Transverse colon (tissue), 4 donors: ENCODE results near the gene ANKLE1.

ENCODE experiments used
- CTCF ChIP-seq, 5 experiments: fragments of 200-600 bp in 3 of 5; fragments of 450-650 bp in 2 of 5; sonication (generic) in 3 of 5; IDR thresholded peaks; 1 replicate in 2 of 5; 2 replicates in 3 of 5; pipeline ENCODE4 v1.5.1; 2016 to 2017; ENCODE audit warnings: antibody characterized with exemption in 5 of 5, inconsistent platforms in 3 of 5, mild to moderate bottlenecking in 2 of 5, moderate library complexity in 1 of 5
- POLR2A ChIP-seq: fragments of 450-650 bp; IDR thresholded peaks from one replicate; pipeline ENCODE4 v1.6.1; 2016; ENCODE audit warnings: antibody characterized with exemption, mild to moderate bottlenecking, moderate library complexity
- POLR2AphosphoS5 ChIP-seq, 3 donors: sonication (generic); formaldehyde crosslinking; IDR thresholded peaks; one replicate each; pipeline ENCODE4 v1.6.1; 2016; ENCODE audit warnings: antibody characterized with exemption in 3 of 3

GRCh38 chr19:17319473-17320238 is 38.0 kb downstream of the ANKLE1 start:
- TF ChIP-seq CTCF (IDR thresholded peaks at IDR 0.05) = no peak
- no peak for TF ChIP-seq POLR2A
- TF ChIP-seq POLR2AphosphoS5 (IDR thresholded peaks at IDR 0.05) = no peak
